ENCODE data around the gene ARSJ.
A peak's percentile ranks its signal among the peaks of the same experiment; 100 is the strongest.
"Not testable (repeated sequence)": the region's sequence is repeated elsewhere in the genome, so short reads cannot be mapped to it uniquely, and the experiment has no call there.

ARSJ gene

DNA sequence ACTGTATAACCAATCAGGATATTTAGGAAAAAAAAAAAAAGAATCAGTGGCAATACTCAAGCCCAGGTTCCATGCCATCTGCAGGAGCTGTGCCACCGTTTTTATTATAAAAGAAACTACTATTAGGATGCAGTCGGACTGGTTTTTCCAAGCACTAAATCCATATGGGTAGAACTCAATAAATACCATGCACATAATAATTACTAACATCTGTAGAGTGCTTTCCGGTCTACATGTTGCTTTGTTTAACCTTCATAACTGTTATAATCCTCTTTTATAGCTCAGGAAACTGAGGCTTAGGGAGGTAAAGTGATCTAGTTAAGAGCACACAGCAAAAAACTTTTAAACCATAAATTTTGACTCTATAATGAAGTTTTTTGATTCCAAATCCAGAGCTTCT is 24.0 kb downstream of the ARSJ start:
- no peak for FAIRE-seq

DNA sequence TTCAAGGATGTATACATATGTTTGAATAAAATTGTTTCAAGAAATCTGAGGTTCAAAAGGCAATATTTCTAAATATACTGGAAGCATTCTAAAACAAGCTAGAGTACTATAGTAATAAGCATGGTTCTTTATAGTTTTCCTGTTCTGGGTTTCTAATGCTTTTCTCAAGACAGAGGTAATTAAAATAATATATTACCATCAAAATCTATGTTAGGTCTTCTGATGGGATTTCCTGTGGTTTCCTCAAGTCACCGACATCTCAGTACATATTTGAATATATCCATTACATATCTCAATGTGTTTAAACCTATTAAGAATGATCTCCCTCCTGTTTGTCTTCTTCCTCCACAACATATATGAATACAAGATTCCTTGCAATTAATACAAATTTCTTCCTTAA is 25.6 kb downstream of the ARSJ start:
- FAIRE-seq, result no peak

DNA sequence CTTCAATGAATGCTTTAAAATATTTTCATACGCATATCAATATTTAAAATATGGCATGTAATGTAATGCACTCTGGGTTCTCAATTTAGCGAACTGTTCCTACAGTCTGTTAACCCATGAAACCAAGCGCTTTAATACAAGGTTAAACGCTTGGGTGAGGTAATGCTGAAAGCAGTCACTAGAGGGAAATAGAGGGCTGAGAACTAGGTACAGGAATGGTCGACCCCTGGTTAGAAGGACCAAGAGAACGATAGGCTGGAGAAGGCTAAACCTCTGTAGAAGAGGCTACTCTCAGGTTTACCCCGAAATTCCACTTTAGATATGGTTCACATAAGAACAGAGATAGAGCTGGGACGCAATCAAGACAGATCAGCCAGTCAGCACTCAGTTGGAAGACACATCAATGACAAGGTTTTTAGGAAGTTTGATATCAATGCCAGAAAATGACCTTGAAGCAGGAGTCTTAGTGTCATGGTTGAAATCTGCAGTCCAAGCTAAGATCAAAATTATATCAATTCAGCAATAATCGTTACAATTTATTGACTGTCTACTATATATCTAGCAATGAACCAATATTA is 26.9 kb downstream of the ARSJ start:
- FAIRE-seq, result peak; percentile 73

DNA sequence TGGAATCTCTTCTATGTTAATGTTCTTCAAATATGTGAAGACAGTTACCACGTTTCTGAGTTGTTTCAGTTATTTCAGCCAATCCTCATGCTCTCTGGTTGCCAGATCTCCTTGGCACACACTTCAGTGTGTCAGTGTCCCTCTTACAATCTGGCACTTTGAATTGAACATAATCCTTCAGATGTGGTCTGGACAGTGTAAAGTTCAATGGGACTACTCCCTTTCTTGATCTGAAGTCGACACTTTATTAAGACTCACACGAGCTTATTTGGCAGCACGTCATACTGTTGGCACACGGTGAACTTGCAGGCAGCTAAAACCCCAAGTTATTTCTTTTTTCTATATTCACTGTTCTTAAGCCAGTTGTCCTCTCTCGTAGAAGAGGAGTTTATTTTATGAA is 28.2 kb downstream of the ARSJ start:
- no peak for FAIRE-seq

DNA sequence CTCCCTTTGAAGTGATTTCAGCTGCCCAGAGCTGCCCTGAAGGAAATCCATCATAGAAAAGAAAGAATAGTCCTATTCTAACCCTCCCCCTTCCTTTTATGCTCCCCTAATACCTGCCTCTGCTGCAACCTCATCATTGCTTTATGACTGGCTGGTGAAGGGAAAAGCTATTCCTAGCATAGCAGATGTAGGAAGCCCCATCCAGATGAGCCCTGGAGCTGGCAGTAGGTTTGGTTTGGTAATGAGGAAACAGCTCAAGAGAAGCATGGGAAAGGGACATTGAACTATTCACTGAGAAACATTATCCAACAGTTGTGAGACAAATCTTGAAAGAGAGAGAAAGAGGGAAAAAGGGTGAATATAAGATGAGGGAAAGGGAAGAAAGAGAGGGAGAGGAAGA is 29.2 kb downstream of the ARSJ start:
- no peak for FAIRE-seq

DNA sequence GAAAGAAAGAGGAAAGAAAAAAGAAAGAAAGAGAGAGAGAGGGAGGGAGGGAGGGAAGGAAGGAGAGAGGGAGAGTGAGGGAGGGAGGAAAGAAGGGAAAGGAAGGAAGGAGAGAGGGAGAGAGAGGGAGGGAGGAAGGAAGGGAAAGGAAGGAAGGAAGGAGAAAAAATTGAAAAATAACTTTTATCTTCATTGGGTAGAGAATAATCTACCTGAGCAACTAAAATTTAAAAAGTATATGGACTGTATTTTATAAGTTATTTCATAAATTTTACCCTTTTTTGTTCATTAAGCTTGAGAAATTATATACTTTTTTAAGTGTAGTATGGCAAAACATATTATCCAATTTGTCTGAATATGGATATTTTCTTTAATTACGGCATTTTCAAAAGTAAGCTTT is 32.0 kb downstream of the ARSJ start:
- FAIRE-seq, result no peak

DNA sequence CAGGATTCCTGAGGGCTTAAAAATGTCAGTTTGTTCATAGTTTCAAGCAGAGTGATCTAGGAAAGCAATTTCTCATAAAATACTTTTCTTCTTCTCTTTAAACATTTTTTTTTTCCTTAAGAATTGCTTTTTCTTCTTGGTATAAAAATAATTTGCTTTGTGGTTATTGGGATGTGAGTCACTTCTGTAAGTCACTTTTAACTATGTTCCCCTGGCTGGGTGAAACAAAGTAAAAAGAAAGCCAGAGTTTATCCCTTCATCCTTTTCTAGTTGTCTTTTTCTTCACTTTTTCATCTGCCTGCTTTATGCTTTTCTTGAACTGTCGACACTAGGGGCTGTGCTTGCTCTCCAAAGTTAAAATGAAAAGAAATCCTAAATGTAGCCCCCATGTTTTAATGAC is 33.5 kb downstream of the ARSJ start:
- FAIRE-seq, result no peak

DNA sequence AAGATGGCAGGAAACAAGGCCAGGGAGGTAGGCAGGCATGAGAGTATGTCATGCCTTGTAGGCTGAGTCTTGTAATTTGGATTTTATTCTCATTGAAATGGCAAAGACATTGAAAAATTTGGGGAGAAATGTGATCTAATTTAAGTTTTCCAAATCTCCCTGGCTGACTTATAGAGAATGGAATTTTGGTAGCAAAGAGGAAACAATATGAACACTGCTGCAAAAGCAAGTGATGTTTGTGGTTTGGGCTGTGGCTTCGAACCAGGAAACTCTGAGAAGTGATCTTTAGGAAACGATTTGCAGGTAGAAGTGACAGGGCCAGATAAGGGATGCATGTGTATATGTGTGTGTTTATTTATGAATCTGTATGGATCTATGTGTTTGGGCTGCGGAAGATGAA is 35.6 kb downstream of the ARSJ start:
- FAIRE-seq, result no peak

DNA sequence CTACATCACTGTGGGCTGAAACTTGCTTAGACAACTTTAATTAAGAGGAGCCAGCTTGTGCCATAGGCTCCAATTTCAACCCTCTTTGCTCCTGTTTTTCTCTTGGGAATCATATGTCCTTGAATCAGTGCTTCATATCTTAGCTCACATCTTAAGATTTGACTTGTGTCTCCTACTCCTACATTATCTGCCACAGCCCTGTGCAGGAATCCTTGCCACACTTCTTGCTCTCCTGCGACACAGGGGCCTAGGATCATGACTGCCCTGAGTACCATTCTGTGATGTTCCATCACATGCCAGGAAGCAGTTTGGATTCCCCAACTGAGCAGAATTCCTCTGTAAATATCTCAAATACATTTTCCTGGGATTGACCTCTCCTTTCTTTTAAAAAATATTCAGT is 36.4 kb downstream of the ARSJ start:
- no peak for FAIRE-seq

DNA sequence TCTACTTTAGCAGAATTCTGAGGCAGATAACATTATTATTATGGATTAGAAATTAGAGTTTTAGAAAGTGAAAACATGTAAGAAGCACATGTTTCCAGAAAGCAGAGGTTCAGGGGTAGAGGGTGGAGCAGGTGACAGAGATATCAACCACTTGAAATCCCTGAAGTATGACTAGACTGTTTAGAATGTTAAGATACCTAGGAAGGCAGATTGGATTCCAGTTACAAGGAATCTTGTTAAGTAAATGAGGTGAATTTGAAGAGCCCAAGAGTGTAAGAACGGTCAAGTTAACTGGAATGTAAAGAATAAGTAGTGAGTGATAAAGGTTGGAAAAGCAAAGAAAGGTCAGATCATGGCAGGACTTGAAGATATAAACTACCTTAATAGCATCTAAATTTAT is 37.6 kb downstream of the ARSJ start:
- no peak for FAIRE-seq

DNA sequence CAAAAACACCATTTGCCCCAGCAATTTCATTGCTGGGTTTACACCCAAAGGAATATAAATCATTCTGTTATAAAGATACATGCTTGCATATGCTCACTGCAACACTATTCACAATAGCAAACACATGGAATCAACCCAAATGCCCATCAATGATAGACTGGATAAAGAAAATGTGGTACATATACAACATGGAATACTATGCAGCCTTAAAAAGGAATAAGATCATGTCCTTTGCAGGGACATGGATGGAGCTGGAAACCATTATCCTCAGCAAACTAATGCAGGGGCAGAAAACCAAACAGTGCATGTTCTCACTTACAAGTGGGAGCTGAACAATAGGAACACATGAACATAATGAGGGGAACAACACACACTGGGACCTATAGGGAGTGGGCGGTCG is 39.3 kb downstream of the ARSJ start:
- FAIRE-seq, result not testable (repeated sequence)

DNA sequence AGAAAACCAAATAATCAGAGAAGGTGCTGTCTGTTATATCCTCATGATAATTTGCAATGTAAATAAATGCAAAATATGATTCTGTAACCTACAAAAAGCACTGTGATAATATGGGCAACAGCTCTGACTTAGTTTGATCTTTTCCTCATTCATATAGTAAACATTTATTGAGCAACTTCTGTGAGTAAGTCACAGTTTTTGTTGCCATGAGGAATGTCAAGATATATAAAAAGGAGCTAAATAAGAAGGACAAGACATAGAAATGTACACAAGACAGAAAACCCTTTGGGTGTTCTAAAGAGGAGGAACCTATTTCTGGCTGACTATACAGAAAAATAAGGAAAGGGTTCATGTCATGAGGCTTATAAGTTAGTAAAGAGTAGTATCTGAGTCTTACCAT is 44.3 kb downstream of the ARSJ start:
- FAIRE-seq, result no peak

DNA sequence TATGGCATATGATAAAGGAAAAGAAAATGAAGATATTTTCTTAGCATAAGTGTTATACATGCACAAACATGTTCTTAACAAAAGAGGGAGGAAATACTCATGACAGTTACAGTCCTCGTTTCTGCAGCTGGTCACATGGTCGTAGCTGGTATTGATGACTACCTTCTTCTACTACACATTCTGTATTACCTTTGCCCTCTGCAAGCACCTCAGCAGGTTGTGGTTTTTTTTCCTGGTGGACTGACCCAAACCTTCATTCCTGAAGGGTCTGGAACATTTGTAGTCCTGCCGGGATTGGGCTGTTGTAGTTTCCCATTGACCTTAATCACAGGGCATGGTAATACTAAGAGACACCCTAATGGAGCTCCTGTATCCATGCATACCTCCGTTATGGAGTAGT is 54.7 kb downstream of the ARSJ start:
- FAIRE-seq, result not testable (repeated sequence)

DNA sequence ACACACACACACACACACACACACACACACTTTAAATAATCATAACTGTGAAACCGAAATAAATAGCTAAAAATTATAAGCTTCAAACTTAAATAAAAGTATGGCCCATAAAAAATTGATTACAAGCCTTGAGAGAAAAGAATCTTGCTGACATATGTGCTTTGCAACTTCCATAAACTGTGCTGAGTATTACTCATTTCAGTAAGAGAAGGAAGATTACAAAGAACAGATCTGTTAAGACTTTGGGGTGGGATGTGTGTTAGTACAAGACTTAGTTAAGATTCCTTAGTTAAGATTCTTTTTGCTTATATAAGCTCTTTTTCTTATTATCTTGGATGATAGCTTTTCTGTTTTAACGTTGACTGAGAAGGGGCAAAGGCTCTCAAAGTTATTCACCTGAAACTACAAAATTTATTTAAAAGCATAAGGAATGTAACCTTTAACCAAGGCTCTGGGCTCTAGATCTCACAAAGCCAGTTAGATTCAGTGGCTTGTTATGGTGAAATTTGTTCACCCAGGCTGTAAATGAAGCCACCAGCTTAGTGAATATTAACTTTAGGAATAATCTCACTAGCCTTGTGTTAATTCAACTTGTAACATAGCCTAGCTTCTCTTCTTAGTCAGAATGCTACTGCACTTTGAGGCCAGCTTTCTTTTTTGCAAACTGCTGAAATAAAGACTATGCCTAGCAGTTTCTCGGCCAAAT is 58.2 kb downstream of the ARSJ start:
- no peak for FAIRE-seq

DNA sequence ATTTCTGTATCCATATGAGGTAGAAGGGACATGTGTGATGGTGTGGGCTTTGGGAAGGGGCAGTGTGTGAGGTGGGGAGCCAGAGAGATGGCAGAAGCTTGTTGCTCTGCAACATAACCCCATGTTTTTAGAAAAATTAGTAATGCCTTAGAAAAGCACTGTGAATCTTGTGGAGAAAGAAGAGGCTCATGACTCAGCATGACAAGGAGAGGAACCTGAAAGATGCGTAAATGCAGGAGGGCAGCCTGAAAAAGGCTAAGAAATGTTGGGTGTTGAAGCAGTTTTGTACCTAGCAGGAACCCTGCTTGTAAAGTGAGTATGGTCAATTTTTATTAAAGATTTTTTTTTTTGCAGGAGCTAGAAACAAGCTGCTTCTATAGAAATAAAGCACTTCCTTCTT is 59.8 kb downstream of the ARSJ start:
- FAIRE-seq, result no peak

DNA sequence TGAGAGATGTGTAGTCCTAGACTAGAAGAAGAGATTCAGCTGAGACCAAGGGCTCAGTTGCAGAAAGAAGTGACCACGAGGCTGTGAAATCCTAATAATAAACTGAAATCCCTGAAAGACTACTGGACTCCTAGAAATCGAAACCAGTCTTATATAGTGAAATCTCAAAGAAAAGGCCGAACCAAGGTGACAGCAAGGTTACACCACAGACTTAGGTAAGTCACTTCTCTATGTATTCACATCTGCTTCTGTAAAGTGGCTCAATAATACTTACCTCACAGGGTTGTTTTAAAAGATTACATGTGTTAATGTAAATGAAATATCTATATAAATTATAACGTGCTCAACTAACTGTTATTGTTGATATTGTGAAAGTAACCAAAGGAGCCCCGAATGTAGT is 60.3 kb downstream of the ARSJ start:
- no peak for FAIRE-seq

DNA sequence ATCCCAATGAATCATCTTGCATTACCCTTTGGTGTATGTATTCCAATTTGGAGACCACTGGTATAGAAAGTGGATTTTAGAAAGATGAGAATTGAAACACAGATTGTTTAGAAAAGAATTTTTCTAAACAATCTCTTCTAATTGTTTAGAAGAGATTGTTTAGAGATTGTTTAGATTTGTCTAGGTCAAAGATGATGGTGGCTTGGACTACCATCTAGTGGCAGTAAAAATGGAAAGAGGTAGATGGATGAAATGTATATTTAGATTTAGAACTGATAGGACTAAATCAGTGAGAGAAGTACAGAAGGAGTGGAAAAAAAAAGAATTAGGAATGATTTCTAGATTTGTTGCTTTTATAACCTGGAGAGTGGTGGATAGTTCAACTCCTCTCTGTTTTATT is 70.6 kb downstream of the ARSJ start:
- FAIRE-seq, result no peak

DNA sequence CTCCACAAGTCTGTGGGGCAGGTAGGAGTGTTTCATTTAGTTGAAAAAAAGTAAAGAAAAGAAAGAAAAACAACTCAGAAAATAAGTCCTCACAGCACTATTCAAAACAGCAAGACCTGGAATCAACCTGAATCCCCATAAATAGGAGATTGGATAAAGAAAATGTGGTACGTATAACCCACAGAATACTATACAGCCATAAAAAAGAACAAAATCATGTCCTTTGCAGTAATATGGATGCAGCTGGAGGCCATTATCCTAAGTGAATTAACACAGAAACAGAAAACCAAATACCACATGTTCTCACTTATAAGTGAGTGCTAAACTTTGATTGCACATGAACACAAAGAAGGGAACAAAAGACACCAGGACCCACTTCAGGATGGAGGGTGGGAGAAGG is 71.9 kb downstream of the ARSJ start:
- no peak for FAIRE-seq

DNA sequence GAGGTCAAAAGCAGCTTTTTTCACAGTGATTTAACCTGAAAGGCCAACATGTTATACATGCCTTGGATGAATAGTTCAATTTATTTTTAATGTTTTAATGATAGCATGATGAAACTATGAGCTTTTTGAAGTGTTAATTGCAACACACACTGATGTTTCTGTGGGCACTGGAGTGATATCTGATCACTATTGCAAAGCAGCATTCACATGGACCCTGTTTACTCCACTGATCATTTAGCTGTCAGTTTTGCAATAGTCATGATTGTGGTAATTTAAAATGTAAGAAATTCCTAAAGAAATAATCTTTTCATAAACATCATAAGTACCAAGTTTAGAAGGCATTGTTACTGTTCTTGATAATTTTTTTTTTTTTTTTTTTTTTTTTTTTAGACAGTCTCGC is 74.1 kb downstream of the ARSJ start:
- FAIRE-seq, result no peak

DNA sequence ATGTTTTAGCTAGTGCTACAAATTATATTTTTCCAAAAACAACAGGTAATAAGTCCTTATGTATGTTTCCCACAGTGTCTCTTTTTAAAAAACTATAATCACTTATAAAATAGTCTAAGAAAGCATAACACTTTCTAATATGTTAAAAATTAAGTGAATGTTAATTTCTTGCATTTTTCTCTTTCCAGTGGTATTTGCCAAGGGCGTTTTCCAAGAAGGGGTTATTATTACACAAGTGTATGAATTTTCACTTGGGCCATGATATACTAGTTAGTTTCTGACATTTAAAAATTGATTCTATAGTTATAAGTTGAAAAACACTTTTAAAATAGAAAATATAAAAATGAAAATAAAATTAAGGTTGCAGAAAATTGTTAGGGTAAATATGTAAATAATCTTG is 74.6 kb downstream of the ARSJ start:
- no peak for FAIRE-seq

DNA sequence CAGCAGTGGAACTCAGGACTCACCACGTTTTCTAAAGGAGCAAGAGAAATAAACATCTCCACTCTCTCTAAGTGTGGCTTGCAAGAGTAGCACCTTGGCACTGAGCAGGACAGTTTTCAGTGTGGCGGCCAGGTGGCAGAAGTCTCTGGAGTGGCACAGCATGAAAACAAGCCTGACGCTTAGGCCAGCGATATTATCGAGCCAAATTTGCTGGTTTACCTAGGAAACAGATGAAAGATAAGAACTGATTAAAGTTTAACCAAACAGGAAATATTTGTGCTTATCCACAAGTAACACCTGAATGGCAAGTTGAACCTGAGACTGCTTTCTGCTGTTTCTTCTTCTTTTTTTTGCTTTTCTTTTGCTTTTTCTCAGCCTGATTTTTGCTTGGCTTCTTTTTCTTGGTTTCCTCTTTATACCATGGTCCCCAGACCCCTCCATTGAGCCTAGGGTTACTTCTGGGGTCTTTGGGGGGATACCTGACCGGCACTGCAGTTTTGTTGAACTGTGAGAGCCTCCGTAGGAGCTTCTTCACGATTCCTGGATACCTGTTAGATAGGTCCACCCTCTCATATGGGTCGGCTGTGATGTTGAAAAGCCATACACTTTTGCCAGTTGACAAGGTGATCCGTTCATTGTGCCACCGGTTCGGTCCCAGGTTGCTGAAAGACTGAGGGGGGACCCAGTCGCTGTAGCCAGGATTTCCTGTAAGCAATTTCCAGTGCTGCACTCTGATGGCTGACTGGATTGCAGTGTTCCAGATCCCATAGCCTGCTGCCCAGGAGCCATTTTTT is 77.3 kb downstream of the ARSJ start:
- no peak for FAIRE-seq

DNA sequence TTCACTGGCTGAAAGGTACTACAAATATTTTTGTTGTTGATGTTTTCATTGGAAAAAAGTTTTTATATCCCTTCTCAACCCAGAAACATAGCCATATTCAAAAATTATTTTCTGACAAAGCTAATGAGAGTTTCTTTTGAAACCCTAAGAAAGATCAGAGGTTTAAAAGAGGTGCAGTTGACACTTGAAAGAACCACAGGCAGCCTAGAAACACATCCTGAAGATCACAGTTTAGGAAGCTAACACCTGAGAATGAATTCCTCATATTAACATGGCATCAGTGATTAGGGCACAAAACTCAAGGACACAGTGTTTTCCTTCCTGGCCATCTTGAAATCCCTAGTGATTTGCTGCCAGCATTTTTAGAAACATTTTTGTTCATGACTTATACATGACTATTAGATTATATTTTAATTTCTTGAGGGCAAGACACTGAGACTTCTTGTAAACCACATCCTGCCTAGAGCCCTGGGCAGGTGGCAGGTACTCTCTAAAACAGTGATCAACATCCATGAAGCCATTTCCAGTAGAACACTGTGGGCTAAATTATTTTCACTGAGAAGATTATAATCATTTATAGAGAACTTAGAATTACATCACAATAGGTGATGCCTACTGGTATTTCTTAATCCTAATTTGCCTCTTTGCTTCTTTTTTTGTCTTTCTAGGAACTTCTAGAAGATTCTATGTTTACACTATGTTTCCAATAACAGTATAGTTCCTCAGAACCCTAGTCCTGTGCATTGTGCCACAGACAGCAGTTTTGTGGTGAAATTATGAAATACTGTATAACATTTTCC is 80.0 kb downstream of the ARSJ start:
- FAIRE-seq, result no peak

DNA sequence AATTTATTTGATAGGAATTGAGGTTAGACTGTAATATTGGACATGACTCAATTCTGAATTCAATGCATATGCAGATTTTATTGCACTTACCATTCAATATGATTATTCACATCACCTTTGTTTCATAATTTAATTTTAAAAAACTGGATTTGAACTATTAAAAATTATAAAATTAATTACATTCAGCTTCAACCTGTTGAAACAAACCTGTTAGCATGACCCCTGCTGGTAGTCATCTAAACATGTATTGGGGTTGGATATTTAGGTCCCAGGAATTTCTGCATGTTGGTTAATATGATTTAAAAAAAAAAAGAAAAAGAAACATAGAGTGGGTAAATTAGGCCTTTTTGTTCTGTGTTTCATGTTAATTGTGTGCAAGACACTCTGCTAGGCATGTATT is 85.9 kb downstream of the ARSJ start:
- FAIRE-seq, result no peak

DNA sequence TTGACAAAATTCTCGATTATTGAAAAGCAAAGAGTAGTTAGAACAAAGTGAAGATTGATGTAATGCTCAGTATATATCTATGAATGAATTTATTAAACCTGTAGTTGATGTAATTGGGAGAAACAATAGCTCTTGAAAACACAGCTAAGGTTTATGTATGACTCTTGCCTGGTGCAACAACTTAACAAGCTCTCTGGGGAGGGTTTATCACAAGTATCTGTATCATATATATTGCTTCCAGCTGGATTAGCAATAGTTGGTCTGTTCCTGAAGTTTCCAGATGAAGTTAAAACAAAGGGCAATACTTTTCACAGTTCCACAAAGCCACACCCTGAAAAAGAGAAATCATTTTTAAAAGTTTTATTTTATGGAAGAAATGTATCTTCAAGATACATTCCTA is 91.4 kb downstream of the ARSJ start:
- no peak for FAIRE-seq

All from TTC549 (cell line).